ENCODE results near the gene CAPN10.
"Not testable (repeated sequence)": the region's sequence is repeated elsewhere in the genome, so short reads cannot be mapped to it uniquely, and the experiment has no call there.

Gene CAPN10

DNA sequence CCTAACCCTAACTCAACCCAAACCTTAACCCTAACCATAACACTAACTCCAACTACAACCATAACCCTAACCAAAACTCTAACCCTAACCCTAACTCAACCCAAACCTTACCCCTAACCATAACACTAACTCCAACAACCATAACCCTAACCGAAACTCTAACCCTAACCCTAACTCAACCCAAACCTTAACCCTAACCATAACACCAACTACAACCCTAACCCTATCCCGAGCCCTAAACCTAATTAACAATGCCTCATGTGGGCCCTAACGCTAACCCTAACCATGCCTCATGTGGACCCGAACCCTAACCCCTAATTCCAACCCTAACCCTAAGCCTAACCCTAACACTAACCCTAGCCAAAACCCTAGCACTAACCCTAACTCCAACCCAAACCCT lies 27.2 kb downstream of the CAPN10 start:
- H2BK120ac ChIP-seq (ENCODE audit: low read depth, low read length), result no peak overlapping the region
- H3K4me1 ChIP-seq (ENCODE audit: control insufficient read depth, low read depth, low read length), result no peaks in the 10 kb centered on the region
- H3K9ac ChIP-seq (ENCODE audit: low read length), result no peak overlapping the region
- H3K27ac ChIP-seq (ENCODE audit: low read depth, low read length), result no peak overlapping the region
- H3K4ac ChIP-seq (ENCODE audit: low read depth, low read length), result no peak overlapping the region
- no peak overlapping the region for H2BK15ac ChIP-seq (replicated peaks; ENCODE audit: low read depth)
- H3K79me2 ChIP-seq (ENCODE audit: control insufficient read depth, insufficient read depth, low read length), result no peaks in the 10 kb centered on the region
- H3K23ac ChIP-seq (ENCODE audit: low read length), result no peak overlapping the region
- no peak overlapping the region for H3K56ac ChIP-seq (ENCODE audit: low read length)
- H3K27me3 ChIP-seq (ENCODE audit: insufficient read depth, low read length, poor library complexity), result no peaks in the 10 kb centered on the region
- no peaks in the 10 kb centered on the region for H3K79me1 ChIP-seq (ENCODE audit: low read length)
- no peak for DNase-seq
- H2BK5ac ChIP-seq (ENCODE audit: low read length), result no peak overlapping the region
- H3K4me3 ChIP-seq (ENCODE audit: low read length), result no peak overlapping the region
- no peak overlapping the region for H3K18ac ChIP-seq (ENCODE audit: low read length)
- H3K4me2 ChIP-seq (ENCODE audit: low read length), result no peak overlapping the region
- no peak overlapping the region for H4K8ac ChIP-seq (ENCODE audit: low read depth, low read length)
- no peak overlapping the region for H4K5ac ChIP-seq (ENCODE audit: low read length)
- H2AK5ac ChIP-seq (ENCODE audit: low read length), result no peak overlapping the region
- H3K36me3 ChIP-seq (ENCODE audit: control insufficient read depth, insufficient read depth, low read length), result no peaks in the 10 kb centered on the region
- 100% methylated on average over 2 of the region's 4 CpGs for WGBS (ENCODE audit: extremely low coverage, insufficient coverage, low lambda C conversion rate)

DNA sequence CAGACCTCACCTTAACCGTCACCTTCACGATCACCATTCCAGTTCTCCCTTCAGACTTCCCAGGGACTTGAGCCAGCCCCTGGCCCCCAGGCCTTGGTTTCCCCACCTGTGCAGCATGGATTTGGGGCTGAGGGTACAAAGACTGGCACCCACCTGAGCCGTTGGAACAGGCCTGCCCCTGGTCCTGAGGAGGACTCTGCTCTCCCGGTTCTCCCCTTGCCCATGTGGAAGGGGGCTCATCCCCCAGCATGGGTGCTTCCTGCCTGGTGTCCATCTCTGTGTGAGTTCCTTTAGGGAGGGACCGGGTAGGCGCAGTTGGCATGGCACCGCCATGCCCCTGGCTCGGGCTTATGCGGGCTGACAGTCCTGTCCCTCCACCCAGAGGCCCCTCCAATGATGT lies 27.9 kb downstream of the CAPN10 start:
- Histone ChIP-seq H3K18ac (ENCODE audit: low read length) (no peak overlapping the region), H3K36me3 (ENCODE audit: control insufficient read depth, insufficient read depth, low read length) (no peaks in the 10 kb centered on the region), H3K4ac (ENCODE audit: low read depth, low read length) (no peak overlapping the region), H3K79me1 (ENCODE audit: low read length) (no peaks in the 10 kb centered on the region), H3K4me2 (ENCODE audit: low read length) (no peak overlapping the region), H3K27me3 (ENCODE audit: insufficient read depth, low read length, poor library complexity) (no peaks in the 10 kb centered on the region), H3K56ac (ENCODE audit: low read length) (no peak overlapping the region), H3K23ac (ENCODE audit: low read length) (no peak overlapping the region), H3K4me3 (ENCODE audit: low read length) (no peak overlapping the region), H3K4me1 (ENCODE audit: control insufficient read depth, low read depth, low read length) (no peaks in the 10 kb centered on the region), H2BK120ac (ENCODE audit: low read depth, low read length) (no peak overlapping the region), H4K8ac (ENCODE audit: low read depth, low read length) (no peak overlapping the region), H3K79me2 (ENCODE audit: control insufficient read depth, insufficient read depth, low read length) (no peaks in the 10 kb centered on the region), H3K27ac (ENCODE audit: low read depth, low read length) (no peak overlapping the region), H2BK5ac (ENCODE audit: low read length) (no peak overlapping the region), H3K9ac (ENCODE audit: low read length) (no peak overlapping the region), H2AK5ac (ENCODE audit: low read length) (no peak overlapping the region), H2BK15ac (replicated peaks; ENCODE audit: low read depth) (no peak overlapping the region), H4K5ac (ENCODE audit: low read length) (no peak overlapping the region)
- WGBS (ENCODE audit: extremely low coverage, insufficient coverage, low lambda C conversion rate), result 100% methylated on average over 1 of the region's 9 CpGs
- DNase-seq, result no peak

GRCh38 chr2:240615396-240615795 lies 28.9 kb downstream of the CAPN10 start:
- Histone ChIP-seq H2BK5ac (ENCODE audit: low read length) (no peak overlapping the region), H3K9ac (ENCODE audit: low read length) (no peak overlapping the region), H3K18ac (ENCODE audit: low read length) (no peak overlapping the region), H2BK15ac (replicated peaks; ENCODE audit: low read depth) (no peak overlapping the region), H3K4me1 (ENCODE audit: control insufficient read depth, low read depth, low read length) (no peaks in the 10 kb centered on the region), H3K79me1 (ENCODE audit: low read length) (no peaks in the 10 kb centered on the region), H3K27ac (ENCODE audit: low read depth, low read length) (no peak overlapping the region), H3K4me2 (ENCODE audit: low read length) (no peak overlapping the region), H3K36me3 (ENCODE audit: control insufficient read depth, insufficient read depth, low read length) (no peaks in the 10 kb centered on the region), H3K27me3 (ENCODE audit: insufficient read depth, low read length, poor library complexity) (no peaks in the 10 kb centered on the region), H3K56ac (ENCODE audit: low read length) (no peak overlapping the region), H4K5ac (ENCODE audit: low read length) (no peak overlapping the region), H3K4ac (ENCODE audit: low read depth, low read length) (no peak overlapping the region), H3K23ac (ENCODE audit: low read length) (no peak overlapping the region), H2AK5ac (ENCODE audit: low read length) (no peak overlapping the region), H2BK120ac (ENCODE audit: low read depth, low read length) (no peak overlapping the region), H4K8ac (ENCODE audit: low read depth, low read length) (no peak overlapping the region), H3K79me2 (ENCODE audit: control insufficient read depth, insufficient read depth, low read length) (no peaks in the 10 kb centered on the region), H3K4me3 (ENCODE audit: low read length) (no peak overlapping the region)
- no peak for DNase-seq
- WGBS (ENCODE audit: extremely low coverage, insufficient coverage, low lambda C conversion rate), result no CpG with 5 or more reads among the region's 2 CpGs

DNA sequence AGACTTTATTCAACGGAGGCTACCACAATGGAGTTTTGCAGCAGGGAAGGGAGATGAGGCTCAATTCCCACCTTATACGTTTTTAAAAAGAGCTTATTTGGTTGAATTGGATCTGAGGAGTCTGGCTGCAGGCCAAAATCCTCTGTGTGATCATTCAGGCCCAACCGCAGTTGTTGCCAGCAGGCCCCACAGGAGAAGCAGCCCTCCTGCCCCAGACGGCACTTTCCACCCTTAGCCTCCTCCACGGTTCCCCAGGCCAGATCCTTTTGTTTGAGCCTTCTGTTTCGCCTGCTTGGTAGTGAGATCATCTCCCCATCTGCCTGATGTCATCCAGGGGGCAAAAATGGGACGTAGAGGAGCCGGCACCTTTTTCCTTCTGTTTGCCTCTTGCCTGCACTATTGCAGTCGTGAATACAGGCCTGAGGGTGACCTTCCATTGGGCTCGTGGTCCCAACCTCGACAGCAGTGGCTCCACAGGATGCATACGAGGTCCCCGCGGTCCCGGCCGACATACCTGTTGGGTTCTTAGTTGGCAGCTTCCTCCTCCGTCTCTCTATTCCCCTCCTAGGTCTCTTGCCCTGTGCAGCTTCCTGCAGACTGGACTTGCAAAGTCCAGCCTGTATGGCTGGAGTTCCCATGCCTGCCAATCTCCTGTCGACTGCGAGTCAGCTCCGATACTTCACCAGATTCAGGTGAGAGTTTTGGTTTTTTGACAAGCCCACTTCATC lies 29.4 kb downstream of the CAPN10 start:
- Histone ChIP-seq H3K4me1 (ENCODE audit: control insufficient read depth, low read depth, low read length) (no peaks in the 10 kb centered on the region), H3K18ac (ENCODE audit: low read length) (no peak overlapping the region), H3K79me2 (ENCODE audit: control insufficient read depth, insufficient read depth, low read length) (no peaks in the 10 kb centered on the region), H4K8ac (ENCODE audit: low read depth, low read length) (no peak overlapping the region), H3K79me1 (ENCODE audit: low read length) (no peaks in the 10 kb centered on the region), H3K36me3 (ENCODE audit: control insufficient read depth, insufficient read depth, low read length) (no peaks in the 10 kb centered on the region), H2BK120ac (ENCODE audit: low read depth, low read length) (no peak overlapping the region), H3K4ac (ENCODE audit: low read depth, low read length) (no peak overlapping the region), H3K4me2 (ENCODE audit: low read length) (no peak overlapping the region), H3K9ac (ENCODE audit: low read length) (no peak overlapping the region), H4K5ac (ENCODE audit: low read length) (no peak overlapping the region), H3K56ac (ENCODE audit: low read length) (no peak overlapping the region), H3K23ac (ENCODE audit: low read length) (no peak overlapping the region), H3K27me3 (ENCODE audit: insufficient read depth, low read length, poor library complexity) (no peaks in the 10 kb centered on the region), H2BK5ac (ENCODE audit: low read length) (no peak overlapping the region), H2AK5ac (ENCODE audit: low read length) (no peak overlapping the region), H2BK15ac (replicated peaks; ENCODE audit: low read depth) (no peak overlapping the region), H3K4me3 (ENCODE audit: low read length) (no peak overlapping the region), H3K27ac (ENCODE audit: low read depth, low read length) (no peak overlapping the region)
- no CpG with 5 or more reads among the region's 20 CpGs for WGBS (ENCODE audit: extremely low coverage, insufficient coverage, low lambda C conversion rate)
- no peak for DNase-seq

- WGBS (ENCODE audit: extremely low coverage, insufficient coverage, low lambda C conversion rate), result no CpG with 5 or more reads among the region's 5 CpGs
Measured at GRCh38 chr2:240616860-240617666, 30.5 kb downstream of the CAPN10 start.

More at GRCh38 chr2:240616860-240617666, 30.5 kb downstream of the CAPN10 start:
- H2BK5ac ChIP-seq (ENCODE audit: low read length); H3K27ac ChIP-seq (ENCODE audit: low read depth, low read length); H4K5ac ChIP-seq (ENCODE audit: low read length); H3K79me1 ChIP-seq (ENCODE audit: low read length); H3K18ac ChIP-seq (ENCODE audit: low read length); H3K79me2 ChIP-seq (ENCODE audit: control insufficient read depth, insufficient read depth, low read length); H3K4ac ChIP-seq (ENCODE audit: low read depth, low read length); H3K23ac ChIP-seq (ENCODE audit: low read length); H4K8ac ChIP-seq (ENCODE audit: low read depth, low read length); H2BK15ac ChIP-seq (replicated peaks; ENCODE audit: low read depth); H2AK5ac ChIP-seq (ENCODE audit: low read length); H3K4me3 ChIP-seq (ENCODE audit: low read length); H3K56ac ChIP-seq (ENCODE audit: low read length); H2BK120ac ChIP-seq (ENCODE audit: low read depth, low read length); H3K4me2 ChIP-seq (ENCODE audit: low read length); H3K9ac ChIP-seq (ENCODE audit: low read length); H3K36me3 ChIP-seq (ENCODE audit: control insufficient read depth, insufficient read depth, low read length); H3K4me1 ChIP-seq (ENCODE audit: control insufficient read depth, low read depth, low read length); H3K27me3 ChIP-seq (ENCODE audit: insufficient read depth, low read length, poor library complexity): not testable (repeated sequence)
- DNase-seq, result peak; percentile 48
